HG03439 (cell line): ENCODE results near the gene PSMB9.

Experiments used
- ATAC-seq: cut with Tn5 transposase; IDR thresholded peaks from one replicate; pipeline ENCODE4 v1.9.1; 2021; ENCODE audit warnings: mild to moderate bottlenecking, moderate library complexity; ENCODE audit not compliant: unreplicated experiment

PSMB9 gene

GRCh38 chr6:32839356-32839755 lies 14.6 kb upstream of the PSMB9 start:
- ATAC-seq: no peak

DNA sequence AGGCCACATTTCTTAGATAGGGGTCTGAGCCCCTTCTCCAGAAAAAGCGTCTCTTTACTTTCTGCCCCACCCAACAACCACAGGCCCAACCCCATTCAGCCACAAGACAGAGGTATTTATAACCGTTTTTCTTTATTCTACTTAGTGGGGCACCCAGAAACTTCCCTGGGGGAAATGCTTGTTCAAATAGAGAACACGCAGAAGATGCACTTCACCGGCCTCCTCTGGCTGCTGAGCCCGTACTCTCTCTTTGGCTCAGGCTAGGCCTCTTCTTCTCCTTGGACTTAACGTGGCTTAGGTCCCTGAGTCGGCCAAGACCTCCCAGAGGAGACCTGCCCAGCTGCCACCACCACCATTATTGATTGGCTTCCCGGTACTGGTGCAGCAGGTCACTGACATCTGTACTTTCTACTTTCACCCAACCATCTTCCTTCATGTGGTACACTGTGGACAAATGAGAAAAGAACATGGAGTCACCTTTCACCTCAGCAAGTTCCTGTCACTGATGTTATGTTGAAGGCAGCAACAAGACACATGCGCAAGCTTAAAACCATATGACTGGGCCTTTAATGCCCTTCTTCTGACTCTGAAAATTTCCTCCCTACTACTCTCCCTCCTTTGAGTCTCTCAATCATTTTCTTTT lies 13.3 kb upstream of the PSMB9 start:
- no peak for ATAC-seq

- ATAC-seq: no peak
These were observed 11.9 kb upstream of the PSMB9 start for GRCh38 chr6:32842021-32842650.

GRCh38 chr6:32842690-32843089 lies 11.3 kb upstream of the PSMB9 start:
- no peak for ATAC-seq

DNA sequence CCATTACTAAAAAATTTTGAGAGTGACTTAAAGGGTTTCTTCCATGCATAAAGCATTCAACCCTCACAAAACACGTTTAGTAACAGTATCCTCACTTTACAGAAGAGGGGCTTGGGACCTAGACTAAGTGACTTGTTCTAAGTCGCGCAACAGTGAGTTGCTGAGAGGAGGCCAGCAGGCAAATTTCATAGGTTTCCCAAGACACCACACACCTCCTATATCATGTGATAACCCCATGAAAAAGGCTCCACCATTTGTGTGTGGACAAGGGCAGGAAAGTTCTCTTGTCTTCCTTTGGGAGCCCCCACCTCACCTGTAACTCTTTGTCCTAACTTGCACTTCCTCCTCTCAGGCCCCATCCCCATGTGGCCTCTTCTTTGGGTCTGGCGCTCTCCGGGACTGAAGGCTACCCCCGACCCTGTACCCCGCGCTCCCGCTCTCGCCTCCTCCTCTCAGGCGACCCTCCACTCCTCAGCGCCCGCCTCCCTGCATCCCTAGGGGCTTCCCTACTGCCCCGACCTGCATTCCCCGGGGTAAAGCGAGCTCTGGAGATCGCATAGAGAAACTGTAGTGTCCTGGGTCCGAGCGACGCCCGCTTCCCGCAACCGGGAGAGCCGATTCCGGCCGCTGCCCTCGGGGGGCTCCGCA lies 10.5 kb upstream of the PSMB9 start:
- peak; percentile 3 for ATAC-seq

- peak; percentile 70 for ATAC-seq
These were observed 9.8 kb upstream of the PSMB9 start, which contains the start of gene PSMB8 for GRCh38 chr6:32843979-32844838. PSMB8 (minus strand) TSS chr6:32844047; CDS start chr6:32843996, 51 bp downstream.

DNA sequence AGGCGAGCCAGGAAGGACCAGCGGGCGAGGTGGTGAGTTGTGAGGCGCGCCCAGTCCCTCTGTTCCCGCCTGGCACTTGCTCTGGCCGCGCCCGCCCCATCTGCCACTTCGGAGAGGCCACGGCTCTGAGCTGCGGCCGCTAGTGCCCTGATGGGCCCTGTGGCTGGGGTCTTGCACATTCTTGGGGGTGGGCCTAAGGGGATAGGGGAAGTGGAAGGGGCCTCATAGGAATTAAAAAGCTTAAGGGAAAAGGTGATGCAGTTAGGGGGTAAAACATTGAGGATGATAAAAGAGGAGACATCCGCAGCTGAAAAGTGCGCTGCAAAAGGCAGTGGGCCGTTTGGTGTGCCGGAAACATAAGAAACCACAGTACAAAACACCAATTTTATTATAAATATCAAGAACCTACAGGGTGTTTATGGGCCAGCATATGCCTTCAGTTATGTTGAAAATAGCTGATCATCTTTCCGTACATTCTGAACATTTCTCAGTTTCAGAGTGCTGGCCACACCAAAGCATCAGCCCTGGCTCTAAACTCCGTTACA lies 9.1 kb upstream of the PSMB9 start:
- no peak for ATAC-seq

DNA sequence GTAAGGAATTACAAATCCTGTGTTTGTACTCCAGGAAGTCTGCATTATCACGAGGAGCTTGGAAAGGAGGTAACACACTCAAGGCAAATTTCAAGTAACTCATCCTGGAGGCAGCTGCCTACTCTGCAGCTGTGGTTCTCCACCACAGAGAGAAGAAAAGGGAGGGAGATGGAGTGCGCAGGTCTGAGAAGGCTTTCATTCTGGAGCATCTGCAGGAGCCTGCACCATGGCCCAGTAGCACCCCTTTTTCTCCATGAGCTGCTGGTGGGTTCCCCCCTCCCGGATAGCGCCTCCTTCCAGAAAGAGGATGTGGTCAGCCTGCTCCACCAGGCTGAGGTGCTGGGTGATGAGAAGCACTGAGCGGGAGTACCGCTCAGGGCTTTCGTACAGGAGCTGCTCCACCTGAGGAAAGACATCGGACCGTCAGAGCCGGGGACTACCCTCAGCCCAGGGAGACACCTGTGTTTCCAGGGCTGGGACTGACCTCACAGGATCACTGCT lies 8.6 kb upstream of the PSMB9 start:
- ATAC-seq: no peak

- no peak for ATAC-seq
These were observed 7.0 kb upstream of the PSMB9 start for GRCh38 chr6:32847004-32847403.

- ATAC-seq: no peak
These were observed 6.2 kb upstream of the PSMB9 start for GRCh38 chr6:32847795-32848194.

DNA sequence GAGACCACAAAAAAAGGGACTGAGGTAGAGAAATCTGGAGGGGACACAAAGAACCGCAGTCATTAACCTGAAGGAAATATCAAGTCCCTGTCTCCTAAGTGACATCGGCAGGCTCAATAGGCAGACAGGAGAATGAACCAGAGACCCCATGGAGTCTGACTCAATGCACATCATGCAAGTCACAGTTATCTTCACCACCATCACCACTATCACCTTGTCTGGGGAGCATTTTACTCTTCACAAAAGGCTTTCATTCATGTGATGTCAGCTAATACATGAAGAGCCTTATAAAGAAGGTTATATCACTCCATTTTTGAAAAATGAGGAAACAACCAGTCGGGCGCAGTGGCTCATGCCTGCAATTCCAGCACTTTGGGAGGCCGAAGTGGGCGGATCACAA lies 4.9 kb upstream of the PSMB9 start:
- no peak for ATAC-seq

- ATAC-seq: no peak
These were observed 3.0 kb upstream of the PSMB9 start for GRCh38 chr6:32851025-32851424.

DNA sequence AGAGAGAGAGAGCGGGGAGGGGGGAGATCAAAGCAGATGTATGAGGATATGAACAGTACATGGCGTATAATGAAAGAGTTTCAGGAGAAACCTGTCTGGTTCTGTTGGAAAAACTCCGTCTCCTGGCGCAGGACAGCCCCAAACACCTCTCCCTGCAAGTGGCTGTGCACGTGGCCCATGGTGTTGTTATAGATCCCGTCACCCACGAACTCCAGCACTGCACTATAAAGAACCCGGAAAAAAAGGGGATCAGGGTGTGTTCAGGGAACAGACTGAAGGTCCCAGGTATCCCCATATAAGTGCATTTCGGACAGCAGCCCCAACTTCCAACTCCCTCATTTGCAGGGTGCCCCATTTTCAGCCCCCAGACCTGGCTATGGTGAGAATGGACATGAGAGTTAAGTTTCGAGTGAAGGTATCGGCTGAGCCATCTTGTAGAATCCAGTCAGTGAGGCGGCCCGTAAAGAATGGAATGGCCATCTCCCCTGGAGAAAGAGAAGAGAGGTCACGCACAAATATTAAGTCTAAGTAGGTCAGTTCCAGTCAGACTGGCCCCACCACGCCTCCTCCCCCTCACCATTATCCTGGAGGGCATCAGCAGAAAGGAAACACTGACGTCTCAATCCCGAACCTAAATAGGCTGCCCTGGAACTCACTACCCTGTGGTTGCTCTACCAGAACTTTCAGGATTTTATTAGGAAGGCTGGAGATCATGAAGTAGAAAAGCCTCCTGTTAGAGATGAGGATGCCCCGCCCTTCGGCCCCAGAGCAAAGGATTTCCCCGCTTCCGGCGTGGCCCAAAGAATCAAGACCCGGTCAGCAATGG lies 1.8 kb upstream of the PSMB9 start:
- ATAC-seq: no peak

GRCh38 chr6:32852844-32853540 lies 1.0 kb upstream of the PSMB9 start:
- ATAC-seq: peak; percentile 23

DNA sequence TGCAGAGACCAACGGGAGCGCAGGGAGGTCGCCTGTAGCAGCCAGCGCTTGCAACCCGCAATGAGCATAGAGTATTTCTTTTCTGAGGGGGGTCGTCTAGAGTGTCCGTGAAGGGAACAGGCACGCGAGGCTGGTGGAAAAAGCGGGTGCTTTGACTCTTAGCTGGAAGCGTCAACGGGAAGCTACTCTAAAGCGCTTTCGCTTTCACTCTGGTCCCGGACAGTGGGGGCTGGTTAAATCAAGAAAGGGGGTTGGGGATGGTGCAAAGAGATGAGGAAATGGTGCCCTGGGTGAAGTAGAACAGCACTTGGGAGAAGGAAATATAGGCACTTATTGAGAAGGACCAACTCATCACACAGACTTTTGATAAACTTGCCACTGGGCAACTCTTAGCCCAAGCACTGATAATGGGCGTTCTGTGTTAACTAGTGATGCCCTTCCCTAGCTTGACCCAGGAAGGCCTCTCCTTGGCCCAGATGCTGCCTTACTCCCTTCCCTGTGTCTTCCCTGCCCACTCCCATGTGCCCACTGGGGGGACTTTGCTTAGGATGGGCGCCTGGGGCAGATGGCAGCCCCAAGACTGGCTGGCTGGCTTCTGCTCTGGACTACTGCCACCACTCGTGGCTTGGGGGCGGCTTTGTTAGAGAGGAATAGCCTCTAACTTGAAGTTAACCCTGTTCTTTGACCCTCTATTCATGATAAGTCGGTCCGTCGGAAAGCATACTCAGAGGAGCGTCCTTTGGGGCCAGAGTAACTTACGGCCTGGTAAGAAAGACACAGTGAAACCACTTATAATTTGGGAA lies 585 bp downstream of the PSMB9 start:
- peak; percentile 15 for ATAC-seq

- ATAC-seq: no peak
These were observed 1.6 kb downstream of the PSMB9 start for GRCh38 chr6:32855467-32856174.

GRCh38 chr6:32857156-32857891 lies 3.3 kb downstream of the PSMB9 start:
- ATAC-seq: no peak
